ENCODE measurements around the gene MAP7D1. TPM values are rescaled to one million over a fixed set of nuclear protein-coding genes. Genes with fewer than 3 reads are reported as not detected.
A peak's percentile ranks its signal among the peaks of the same experiment; 100 is the strongest.

Gene MAP7D1
- total and polyA plus RNA-seq, 2 of the 13 experiments (the other 11 are each of a cell fraction or from before 2014, with no cell fraction given) = 5.6 to 7.2 TPM

- TF ChIP-seq ZNF281 (CRISPR knock-in tag; IDR thresholded peaks at IDR 0.05; ENCODE audit: borderline replicate concordance) (peak; percentile 49; the same call in 1 of the 2 replicates), ETV5 (CRISPR knock-in tag; IDR thresholded peaks at IDR 0.05; ENCODE audit: borderline replicate concordance) (peak; percentile 34; the same call in 1 of the 2 replicates), GTF3A (CRISPR knock-in tag; conservative IDR thresholded peaks at IDR 0.05) (no peak), FOXP1 (IDR thresholded peaks at IDR 0.05) (no peak), FOXP1 (CRISPR knock-in tag; IDR thresholded peaks at IDR 0.05) (no peak), NFKBIZ (CRISPR knock-in tag; IDR thresholded peaks at IDR 0.05) (no peak), ZKSCAN8 (CRISPR knock-in tag; IDR thresholded peaks at IDR 0.05; ENCODE audit: borderline replicate concordance) (peak; percentile 90; the same call in 1 of the 2 replicates), MEIS2 (CRISPR knock-in tag; IDR thresholded peaks at IDR 0.05) (peak; percentile 45; the same call in 1 of the 2 replicates), RORA (CRISPR knock-in tag; IDR thresholded peaks at IDR 0.05) (no peak), DR1 (CRISPR knock-in tag; IDR thresholded peaks at IDR 0.05) (no peak), FOXC1 (CRISPR knock-in tag; IDR thresholded peaks at IDR 0.05; ENCODE audit: borderline replicate concordance) (no peak), ZEB1 (IDR thresholded peaks at IDR 0.05; ENCODE audit: insufficient replicate concordance, low read depth) (no peak), PBX2 (CRISPR knock-in tag; IDR thresholded peaks at IDR 0.05) (no peak), ZNF788 (CRISPR knock-in tag; IDR thresholded peaks at IDR 0.05; ENCODE audit: borderline replicate concordance) (peak; percentile 53; the same call in 1 of the 2 replicates), ZFP90 (CRISPR knock-in tag; IDR thresholded peaks at IDR 0.05; ENCODE audit: borderline replicate concordance) (0 out of 2 replicates have a peak, but pooled peaks have one; percentile 69), TMF1 (CRISPR knock-in tag; IDR thresholded peaks at IDR 0.05; ENCODE audit: low read depth) (no peak), EEA1 (CRISPR knock-in tag; IDR thresholded peaks at IDR 0.05; ENCODE audit: borderline replicate concordance) (no peak), ZNF407 (CRISPR knock-in tag; IDR thresholded peaks at IDR 0.05; ENCODE audit: not compliant biosample characterization) (no peak)
These were observed 32.0 kb downstream of the MAP7D1 start (continued) for GRCh38 chr1:36187800-36188593.
